ENCODE results near the gene RELT.
"Not testable (repeated sequence)": the region's sequence is repeated elsewhere in the genome, so short reads cannot be mapped to it uniquely, and the experiment has no call there.

The RELT gene

GRCh38 chr11:73404506-73405145 lies 28.4 kb downstream of the RELT start:
- no peak for DNase-seq

- no peak for DNase-seq
Observed at GRCh38 chr11:73405146-73405510, 28.9 kb downstream of the RELT start.

- DNase-seq = no peak
Observed at GRCh38 chr11:73406131-73406530, 29.9 kb downstream of the RELT start.

- DNase-seq = no peak
Observed at GRCh38 chr11:73406619-73407018, 30.4 kb downstream of the RELT start.

GRCh38 chr11:73409431-73409830 lies 33.2 kb downstream of the RELT start:
- no peak for DNase-seq

- DNase-seq = no peak
Observed at GRCh38 chr11:73410627-73411026, 34.4 kb downstream of the RELT start.

- DNase-seq = no peak
Observed at GRCh38 chr11:73411031-73411430, 34.8 kb downstream of the RELT start.

- no peak for DNase-seq
Observed at GRCh38 chr11:73412308-73412707, 36.1 kb downstream of the RELT start.

- no peak for DNase-seq
Observed at GRCh38 chr11:73413256-73413655, 37.1 kb downstream of the RELT start.

- DNase-seq = no peak
Observed at GRCh38 chr11:73414977-73415651, 38.9 kb downstream of the RELT start.

- no peak for DNase-seq
Observed at GRCh38 chr11:73415854-73416615, 39.8 kb downstream of the RELT start.

- no peak for DNase-seq
Observed at GRCh38 chr11:73416786-73417185, 40.6 kb downstream of the RELT start.

- DNase-seq = no peak
Observed at GRCh38 chr11:73420136-73420535, 43.9 kb downstream of the RELT start.

GRCh38 chr11:73422886-73423285 lies 46.7 kb downstream of the RELT start:
- DNase-seq = no peak

GRCh38 chr11:73423506-73423905 lies 47.3 kb downstream of the RELT start:
- DNase-seq = no peak

- DNase-seq = no peak
Observed at GRCh38 chr11:73425108-73425507, 48.9 kb downstream of the RELT start.

GRCh38 chr11:73426219-73426850 lies 50.1 kb downstream of the RELT start:
- no peak for DNase-seq

- no peak for DNase-seq
Observed at GRCh38 chr11:73428227-73428626, 52.0 kb downstream of the RELT start.

GRCh38 chr11:73428699-73429098 lies 52.5 kb downstream of the RELT start:
- no peak for DNase-seq

- no peak for DNase-seq
Observed at GRCh38 chr11:73429121-73429750, 53.0 kb downstream of the RELT start.

- DNase-seq = no peak
Observed at GRCh38 chr11:73430326-73430725, 54.1 kb downstream of the RELT start.

- no peak for DNase-seq
Observed at GRCh38 chr11:73431396-73431795, 55.2 kb downstream of the RELT start.

GRCh38 chr11:73436859-73437258 lies 60.7 kb downstream of the RELT start:
- not testable (repeated sequence) for DNase-seq
